KMS-11 (cell line): Measurements from ENCODE around the gene IL6R.

Experiments
- H2AFZ ChIP-seq: fragments of 200-600 bp; sonication (generic); 2 replicates; pipeline ENCODE4 v1.6.1; 2016; ENCODE audit warnings: antibody characterized with exemption, mixed run types, low read depth
- H3K27ac ChIP-seq: fragments of 200-600 bp; sonication (generic); 2 replicates; pipeline ENCODE4 v1.6.1; 2016; ENCODE audit warnings: mild to moderate bottlenecking, mixed run types
- H3K27me3 ChIP-seq: fragments of 200-600 bp; sonication (generic); 2 replicates; pipeline ENCODE4 v1.6.1; 2017; ENCODE audit warnings: mild to moderate bottlenecking, low read depth, mixed run types, moderate library complexity; ENCODE audit not compliant: insufficient read depth
- H3K36me3 ChIP-seq: fragments of 200-600 bp; sonication (generic); 2 replicates; pipeline ENCODE4 v1.6.1; 2017; ENCODE audit warnings: mild to moderate bottlenecking, mixed run types; ENCODE audit not compliant: insufficient read depth
- H3K4me1 ChIP-seq: fragments of 200-600 bp; sonication (generic); 2 replicates; pipeline ENCODE4 v1.6.1; 2016; ENCODE audit warnings: mild to moderate bottlenecking, low read depth, mixed run types; ENCODE audit not compliant: poor library complexity, severe bottlenecking
- H3K4me2 ChIP-seq: fragments of 200-600 bp; sonication (generic); 2 replicates; pipeline ENCODE4 v1.7.0; 2016; ENCODE audit warnings: mild to moderate bottlenecking, mixed run types
- H3K4me3 ChIP-seq: fragments of 200-600 bp; sonication (generic); IDR thresholded peaks from 2 replicates; pipeline ENCODE4 v1.6.1; 2017; ENCODE audit warnings: low read depth, low read length, mixed read lengths; ENCODE audit not compliant: insufficient read depth
- H3K79me2 ChIP-seq: fragments of 200-600 bp; sonication (generic); 2 replicates; pipeline ENCODE4 v1.6.1; 2016; ENCODE audit warnings: low read depth, mixed run types; ENCODE audit not compliant: insufficient read depth
- H3K9ac ChIP-seq: fragments of 200-600 bp; sonication (generic); 2 replicates; pipeline ENCODE4 v1.6.1; 2016; ENCODE audit warnings: mild to moderate bottlenecking, mixed run types
- H4K20me1 ChIP-seq: fragments of 200-600 bp; sonication (generic); 2 replicates; pipeline ENCODE4 v1.6.1; 2016; ENCODE audit warnings: mild to moderate bottlenecking, mixed run types; ENCODE audit not compliant: insufficient read depth
- TF ChIP-seq, protein P1 (sequence below): fragments of 200-600 bp; sonication (generic); conservative IDR thresholded peaks from 2 replicates; pipeline ENCODE4 v1.6.1; 2017; ENCODE audit warnings: low read depth, mild to moderate bottlenecking, antibody characterized with exemption, low read length, moderate library complexity, mixed read lengths

The IL6R gene

DNA sequence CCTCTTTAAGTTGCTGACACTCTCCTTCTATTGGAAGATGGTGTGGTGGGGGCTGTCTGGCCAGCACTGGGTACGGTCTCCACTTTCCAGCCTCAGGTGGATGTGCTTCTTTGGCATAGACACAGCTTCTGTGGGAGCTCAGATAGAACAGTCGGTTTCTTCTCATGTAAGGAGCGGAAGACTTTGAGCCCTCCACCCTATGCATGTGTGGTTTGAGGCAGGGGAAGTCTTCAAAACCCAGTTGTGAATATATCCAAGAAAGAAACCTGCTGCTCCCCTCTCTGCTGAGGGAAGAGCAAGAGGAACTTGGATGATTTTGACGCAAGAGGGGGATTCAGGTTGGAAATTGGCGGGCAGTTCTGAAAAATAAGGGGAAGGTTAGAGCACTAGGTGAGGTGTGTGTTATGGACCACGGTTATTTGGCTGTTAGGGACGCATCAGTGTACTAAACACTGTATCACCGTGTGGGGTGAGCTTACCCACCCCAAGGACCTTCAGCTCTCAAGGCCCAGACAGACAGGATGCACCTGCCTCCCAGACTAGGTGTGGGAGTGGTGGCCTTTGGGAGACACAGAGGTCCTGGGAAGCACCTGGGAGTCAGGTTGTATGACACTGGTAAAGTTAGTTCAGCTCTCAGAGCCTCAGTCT is 36.2 kb downstream of the IL6R start:
- Histone ChIP-seq H3K27me3 (peaks cover 69% of the 10 kb centered on the region), H4K20me1 (no peaks in the 10 kb centered on the region), H3K4me1 (peaks cover 61% of the 10 kb centered on the region), H2AFZ (no peak overlapping the region), H3K27ac (no peak overlapping the region), H3K4me3 (no peak overlapping the region), H3K4me2 (no peak overlapping the region), H3K79me2 (no peaks in the 10 kb centered on the region), H3K36me3 (no peaks in the 10 kb centered on the region), H3K9ac (no peak overlapping the region)
- TF ChIP-seq, protein P1, sequence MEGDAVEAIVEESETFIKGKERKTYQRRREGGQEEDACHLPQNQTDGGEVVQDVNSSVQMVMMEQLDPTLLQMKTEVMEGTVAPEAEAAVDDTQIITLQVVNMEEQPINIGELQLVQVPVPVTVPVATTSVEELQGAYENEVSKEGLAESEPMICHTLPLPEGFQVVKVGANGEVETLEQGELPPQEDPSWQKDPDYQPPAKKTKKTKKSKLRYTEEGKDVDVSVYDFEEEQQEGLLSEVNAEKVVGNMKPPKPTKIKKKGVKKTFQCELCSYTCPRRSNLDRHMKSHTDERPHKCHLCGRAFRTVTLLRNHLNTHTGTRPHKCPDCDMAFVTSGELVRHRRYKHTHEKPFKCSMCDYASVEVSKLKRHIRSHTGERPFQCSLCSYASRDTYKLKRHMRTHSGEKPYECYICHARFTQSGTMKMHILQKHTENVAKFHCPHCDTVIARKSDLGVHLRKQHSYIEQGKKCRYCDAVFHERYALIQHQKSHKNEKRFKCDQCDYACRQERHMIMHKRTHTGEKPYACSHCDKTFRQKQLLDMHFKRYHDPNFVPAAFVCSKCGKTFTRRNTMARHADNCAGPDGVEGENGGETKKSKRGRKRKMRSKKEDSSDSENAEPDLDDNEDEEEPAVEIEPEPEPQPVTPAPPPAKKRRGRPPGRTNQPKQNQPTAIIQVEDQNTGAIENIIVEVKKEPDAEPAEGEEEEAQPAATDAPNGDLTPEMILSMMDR, result no peak

DNA sequence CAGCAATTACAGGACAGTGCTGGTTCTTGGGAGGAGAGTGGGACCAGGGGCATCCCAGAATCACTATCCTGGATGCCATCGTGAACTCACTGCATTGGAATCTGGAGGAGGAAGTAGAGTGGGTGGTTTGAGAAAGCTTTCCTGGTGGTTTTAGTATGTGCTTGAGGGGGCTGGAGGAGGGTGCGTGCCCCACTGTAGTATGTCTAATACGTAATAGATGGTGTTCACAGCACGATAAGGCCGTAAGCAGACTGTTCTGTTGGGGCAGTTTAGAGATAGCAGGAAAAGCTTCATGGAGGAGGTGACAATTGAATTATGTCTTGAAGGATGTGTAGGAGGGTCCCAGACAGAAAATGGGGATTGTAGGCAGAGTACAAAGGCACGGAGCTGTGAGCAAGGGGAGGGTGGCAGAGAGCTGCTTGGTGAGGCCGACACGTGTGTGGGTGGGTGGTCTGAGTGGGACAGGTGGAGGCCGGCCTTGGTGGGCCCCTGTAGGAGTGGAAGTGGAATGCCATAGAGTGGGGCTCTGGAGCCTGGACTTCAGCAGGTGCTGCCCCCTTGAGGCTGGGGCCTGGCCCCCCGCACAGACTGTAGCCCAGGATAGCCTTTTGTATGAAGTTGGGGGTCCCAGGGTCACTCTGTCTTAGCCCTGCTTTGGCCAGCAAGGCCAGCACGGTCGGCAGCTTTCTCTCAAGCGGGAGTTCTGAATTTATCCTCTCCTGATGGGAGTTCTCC is 37.0 kb downstream of the IL6R start:
- H3K27ac ChIP-seq, result no peak overlapping the region
- H4K20me1 ChIP-seq, result no peaks in the 10 kb centered on the region
- H3K4me1 ChIP-seq, result peaks cover 64% of the 10 kb centered on the region
- TF ChIP-seq, protein P1, result peak; percentile 82
- no peaks in the 10 kb centered on the region for H3K36me3 ChIP-seq
- no peak overlapping the region for H2AFZ ChIP-seq
- peaks cover 78% of the 10 kb centered on the region for H3K27me3 ChIP-seq
- no peak overlapping the region for H3K4me2 ChIP-seq
- peak overlapping the region; percentile 38 for H3K4me3 ChIP-seq
- no peak overlapping the region for H3K9ac ChIP-seq
- H3K79me2 ChIP-seq, result no peaks in the 10 kb centered on the region

DNA sequence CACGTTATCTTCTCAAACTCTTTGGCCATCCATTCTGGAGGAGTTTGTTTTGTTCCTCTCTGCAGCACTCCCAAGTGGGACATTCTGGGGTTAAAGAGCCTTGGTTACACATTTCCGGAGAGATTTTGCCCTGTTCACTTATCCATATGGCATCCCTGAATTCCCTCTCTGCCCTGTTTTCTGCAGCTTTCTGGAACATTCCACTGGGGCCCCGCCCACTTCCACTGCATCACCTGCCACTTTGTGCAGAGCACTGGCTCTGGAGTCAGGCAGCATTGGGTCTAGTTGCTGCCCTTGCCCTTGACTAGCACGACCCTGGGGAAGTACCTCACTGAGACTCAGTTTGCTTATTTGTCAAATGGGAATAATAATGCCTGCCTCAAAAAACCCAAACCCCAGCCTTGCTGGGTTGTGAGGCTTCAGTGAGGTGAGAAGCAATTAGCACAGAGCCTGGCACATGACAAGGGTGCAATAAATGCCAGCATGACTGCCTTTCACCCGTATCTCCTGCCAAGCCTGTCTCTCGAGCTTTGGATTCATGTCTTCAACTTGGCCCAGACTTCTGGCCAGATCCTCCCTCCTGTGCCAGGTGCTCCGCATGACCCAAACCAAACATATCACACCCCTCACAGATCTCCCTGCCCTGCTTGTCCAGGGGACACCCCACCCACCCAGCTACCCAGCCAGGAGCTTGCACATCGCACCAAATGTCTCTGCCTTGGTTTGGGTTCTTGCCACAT is 38.3 kb downstream of the IL6R start:
- Histone ChIP-seq H3K79me2 (no peaks in the 10 kb centered on the region), H3K4me2 (no peak overlapping the region), H3K27me3 (peaks cover 81% of the 10 kb centered on the region), H2AFZ (no peak overlapping the region), H3K4me1 (peaks cover 57% of the 10 kb centered on the region), H3K27ac (no peak overlapping the region), H3K9ac (no peak overlapping the region), H3K36me3 (no peaks in the 10 kb centered on the region), H3K4me3 (peak overlapping the region; percentile 38), H4K20me1 (no peaks in the 10 kb centered on the region)
- TF ChIP-seq, protein P1, result no peak

DNA sequence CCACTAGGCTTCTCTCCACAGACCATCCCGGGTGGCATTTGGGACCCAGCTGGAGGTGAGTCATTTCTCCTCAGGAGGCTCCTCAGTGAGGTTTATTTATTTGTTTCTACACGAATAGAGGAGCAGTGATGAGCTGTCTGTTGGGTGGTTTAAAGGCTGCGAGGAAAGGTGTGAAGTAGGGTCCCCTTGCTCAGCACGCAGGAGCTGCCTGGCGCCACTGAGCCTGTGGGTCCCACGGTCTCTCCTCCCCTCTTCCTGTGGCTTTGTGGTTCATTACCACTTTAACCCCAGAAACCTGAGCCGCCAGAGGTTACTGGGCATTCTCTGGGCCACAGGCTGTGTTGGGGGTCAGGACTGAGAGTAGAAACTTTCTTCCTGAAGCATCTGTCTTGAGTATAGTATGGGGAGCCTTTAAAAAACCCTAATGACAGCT is 39.9 kb downstream of the IL6R start:
- TF ChIP-seq, protein P1, result no peak
- no peaks in the 10 kb centered on the region for H3K36me3 ChIP-seq
- H4K20me1 ChIP-seq, result no peaks in the 10 kb centered on the region
- H2AFZ ChIP-seq, result no peak overlapping the region
- no peak overlapping the region for H3K9ac ChIP-seq
- H3K4me3 ChIP-seq, result peak overlapping the region; percentile 52
- peaks cover 41% of the 10 kb centered on the region for H3K4me1 ChIP-seq
- H3K27ac ChIP-seq, result no peak overlapping the region
- peaks cover 87% of the 10 kb centered on the region for H3K27me3 ChIP-seq
- no peaks in the 10 kb centered on the region for H3K79me2 ChIP-seq
- H3K4me2 ChIP-seq, result no peak overlapping the region; the same call in 1 of the 2 replicates
